ENCODE measurements around the gene KIF1B. TPM values are rescaled to one million over a fixed set of nuclear protein-coding genes. Genes with fewer than 3 reads are reported as not detected.

The KIF1B gene
- total RNA-seq, 1 donor from 2014 or later = 113 TPM

DNA sequence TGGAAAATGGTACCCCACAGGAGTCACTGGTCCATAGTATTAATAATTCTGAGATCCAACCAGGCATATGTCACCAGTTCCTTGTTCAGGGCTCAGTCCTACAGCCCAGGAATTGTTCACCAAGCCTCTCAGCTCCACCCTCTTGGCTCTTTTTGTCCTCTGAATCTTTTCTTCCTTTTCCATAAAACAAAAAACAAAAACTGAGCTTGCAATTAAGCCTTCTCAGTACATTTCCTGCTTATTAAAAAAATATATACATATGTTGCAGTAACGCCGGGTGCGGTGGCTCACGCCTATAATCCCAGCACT lies 23.4 kb upstream of the KIF1B start:
- Mint-ChIP-seq H3K4me1 (peaks cover 17% of the 10 kb centered on the region), H3K36me3 (ENCODE audit: low read depth) (peaks cover 16% of the 10 kb centered on the region), H3K4me3 (peak overlapping the region; percentile 23), H3K9me3 (peaks cover 2% of the 10 kb centered on the region), H3K27ac (ENCODE audit: unreplicated experiment) (no peak overlapping the region), H3K27me3 (ENCODE audit: low read depth) (no peaks in the 10 kb centered on the region)
- DNase-seq (ENCODE audit: low read depth, low spot score) = no peak
- TF ChIP-seq CTCF (conservative IDR thresholded peaks at IDR 0.05) = no peak

GRCh38 chr1:10188133-10188650 lies 22.2 kb upstream of the KIF1B start:
- Mint-ChIP-seq H3K4me1 (peaks cover 10% of the 10 kb centered on the region), H3K27me3 (ENCODE audit: low read depth) (no peaks in the 10 kb centered on the region), H3K27ac (ENCODE audit: unreplicated experiment) (no peak overlapping the region), H3K4me3 (peak overlapping the region; percentile 11), H3K9me3 (peaks cover 2% of the 10 kb centered on the region), H3K36me3 (ENCODE audit: low read depth) (peaks cover 16% of the 10 kb centered on the region)
- TF ChIP-seq CTCF (conservative IDR thresholded peaks at IDR 0.05) = no peak
- DNase-seq (ENCODE audit: low read depth, low spot score) = no peak

- H3K27ac Mint-ChIP-seq (ENCODE audit: unreplicated experiment) = no peak overlapping the region
- H3K4me1 Mint-ChIP-seq = peaks cover 10% of the 10 kb centered on the region
- no peak for DNase-seq (ENCODE audit: low read depth, low spot score)
- H3K27me3 Mint-ChIP-seq (ENCODE audit: low read depth) = no peaks in the 10 kb centered on the region
- H3K9me3 Mint-ChIP-seq = peaks cover 2% of the 10 kb centered on the region
- no peak for TF ChIP-seq CTCF (conservative IDR thresholded peaks at IDR 0.05)
- no peak overlapping the region for H3K4me3 Mint-ChIP-seq
- H3K36me3 Mint-ChIP-seq (ENCODE audit: low read depth) = peaks cover 11% of the 10 kb centered on the region
Observed at GRCh38 chr1:10189659-10190058, 20.7 kb upstream of the KIF1B start.

GRCh38 chr1:10192263-10192662 lies 18.1 kb upstream of the KIF1B start:
- H3K9me3 Mint-ChIP-seq = peaks cover 2% of the 10 kb centered on the region
- TF ChIP-seq CTCF (conservative IDR thresholded peaks at IDR 0.05) = no peak
- peaks cover 5% of the 10 kb centered on the region for H3K4me1 Mint-ChIP-seq
- H3K36me3 Mint-ChIP-seq (ENCODE audit: low read depth) = peaks cover 2% of the 10 kb centered on the region
- H3K4me3 Mint-ChIP-seq = no peak overlapping the region
- H3K27ac Mint-ChIP-seq (ENCODE audit: unreplicated experiment) = no peak overlapping the region
- no peak for DNase-seq (ENCODE audit: low read depth, low spot score)
- H3K27me3 Mint-ChIP-seq (ENCODE audit: low read depth) = no peaks in the 10 kb centered on the region

- Mint-ChIP-seq H3K27me3 (ENCODE audit: low read depth) (no peaks in the 10 kb centered on the region), H3K9me3 (peaks cover under 1% of the 10 kb centered on the region), H3K27ac (ENCODE audit: unreplicated experiment) (no peak overlapping the region), H3K36me3 (ENCODE audit: low read depth) (peaks cover 2% of the 10 kb centered on the region), H3K4me1 (peaks cover 5% of the 10 kb centered on the region), H3K4me3 (no peak overlapping the region)
- no peak for TF ChIP-seq CTCF (conservative IDR thresholded peaks at IDR 0.05)
- DNase-seq (ENCODE audit: low read depth, low spot score) = no peak
Observed at GRCh38 chr1:10193288-10193687, 17.1 kb upstream of the KIF1B start.

- Mint-ChIP-seq H3K27ac (ENCODE audit: unreplicated experiment) (no peak overlapping the region), H3K27me3 (ENCODE audit: low read depth) (no peaks in the 10 kb centered on the region), H3K9me3 (no peaks in the 10 kb centered on the region), H3K36me3 (ENCODE audit: low read depth) (no peaks in the 10 kb centered on the region), H3K4me3 (no peak overlapping the region), H3K4me1 (peaks cover 5% of the 10 kb centered on the region)
- DNase-seq (ENCODE audit: low read depth, low spot score) = no peak
- TF ChIP-seq CTCF (conservative IDR thresholded peaks at IDR 0.05) = no peak
Observed at GRCh38 chr1:10195570-10195969, 14.8 kb upstream of the KIF1B start.

All from neural crest cell (in vitro differentiated cells).